ENCODE measurements around the gene GAGE12C. TPM values are rescaled to one million over a fixed set of nuclear protein-coding genes. Genes with fewer than 3 reads are reported as not detected.
"Not testable (repeated sequence)": the region's sequence is repeated elsewhere in the genome, so short reads cannot be mapped to it uniquely, and the experiment has no call there.

The GAGE12C gene
- not detected in 3 replicates for total RNA-seq
- long read RNA-seq = 0 reads

GRCh38 chrX:49531877-49532276 is at the start of gene GAGE12C:
GAGE12C (plus strand) TSS chrX:49532177; CDS start chrX:49533332, 1,155 bp downstream.
- not testable (repeated sequence) for DNase-seq (ENCODE audit: low spot score); H3K36me3 Mint-ChIP-seq (ENCODE audit: low read depth); H3K4me3 Mint-ChIP-seq (ENCODE audit: unreplicated experiment); H3K9me3 Mint-ChIP-seq (ENCODE audit: low read depth); H3K27ac Mint-ChIP-seq (ENCODE audit: unreplicated experiment); H3K4me1 Mint-ChIP-seq (ENCODE audit: low read depth); H3K27me3 Mint-ChIP-seq (ENCODE audit: low read depth)

GRCh38 chrX:49541433-49541832 is 9.5 kb downstream of the GAGE12C start, which contains the start of gene GAGE12D:
GAGE12D (plus strand) TSS chrX:49541733; CDS start chrX:49542888, 1,155 bp downstream.
- H3K27me3 Mint-ChIP-seq (ENCODE audit: low read depth); DNase-seq (ENCODE audit: low spot score); H3K4me3 Mint-ChIP-seq (ENCODE audit: unreplicated experiment); H3K27ac Mint-ChIP-seq (ENCODE audit: unreplicated experiment); H3K9me3 Mint-ChIP-seq (ENCODE audit: low read depth); H3K4me1 Mint-ChIP-seq (ENCODE audit: low read depth); H3K36me3 Mint-ChIP-seq (ENCODE audit: low read depth): not testable (repeated sequence)

- not testable (repeated sequence) for H3K9me3 Mint-ChIP-seq (ENCODE audit: low read depth); H3K27me3 Mint-ChIP-seq (ENCODE audit: low read depth); DNase-seq (ENCODE audit: low spot score); H3K4me3 Mint-ChIP-seq (ENCODE audit: unreplicated experiment); H3K36me3 Mint-ChIP-seq (ENCODE audit: low read depth); H3K27ac Mint-ChIP-seq (ENCODE audit: unreplicated experiment); H3K4me1 Mint-ChIP-seq (ENCODE audit: low read depth)
Observed at GRCh38 chrX:49550989-49551388, 19.0 kb downstream of the GAGE12C start, which contains the start of gene GAGE12E. GAGE12E (plus strand) TSS chrX:49551289; CDS start chrX:49552444, 1,155 bp downstream.

GRCh38 chrX:49560542-49560941 is 28.6 kb downstream of the GAGE12C start, which contains the start of gene GAGE12F:
GAGE12F (plus strand) TSS chrX:49560842; CDS start chrX:49561997, 1,155 bp downstream.
- not testable (repeated sequence) for H3K36me3 Mint-ChIP-seq (ENCODE audit: low read depth); H3K4me1 Mint-ChIP-seq (ENCODE audit: low read depth); H3K27me3 Mint-ChIP-seq (ENCODE audit: low read depth); H3K4me3 Mint-ChIP-seq (ENCODE audit: unreplicated experiment); H3K9me3 Mint-ChIP-seq (ENCODE audit: low read depth); H3K27ac Mint-ChIP-seq (ENCODE audit: unreplicated experiment); DNase-seq (ENCODE audit: low spot score)

- H3K9me3 Mint-ChIP-seq (ENCODE audit: low read depth); H3K27ac Mint-ChIP-seq (ENCODE audit: unreplicated experiment); H3K36me3 Mint-ChIP-seq (ENCODE audit: low read depth); H3K4me1 Mint-ChIP-seq (ENCODE audit: low read depth); DNase-seq (ENCODE audit: low spot score); H3K4me3 Mint-ChIP-seq (ENCODE audit: unreplicated experiment); H3K27me3 Mint-ChIP-seq (ENCODE audit: low read depth): not testable (repeated sequence)
Observed at GRCh38 chrX:49568728-49569127, 36.8 kb downstream of the GAGE12C start.

GRCh38 chrX:49569152-49569551 is 37.2 kb downstream of the GAGE12C start:
- not testable (repeated sequence) for H3K27ac Mint-ChIP-seq (ENCODE audit: unreplicated experiment); H3K9me3 Mint-ChIP-seq (ENCODE audit: low read depth); H3K27me3 Mint-ChIP-seq (ENCODE audit: low read depth); DNase-seq (ENCODE audit: low spot score); H3K4me3 Mint-ChIP-seq (ENCODE audit: unreplicated experiment); H3K4me1 Mint-ChIP-seq (ENCODE audit: low read depth); H3K36me3 Mint-ChIP-seq (ENCODE audit: low read depth)

GRCh38 chrX:49570100-49570499 is 38.1 kb downstream of the GAGE12C start, which contains the start of gene GAGE12G:
GAGE12G (plus strand) TSS chrX:49570400; CDS start chrX:49571555, 1,155 bp downstream.
- H3K36me3 Mint-ChIP-seq (ENCODE audit: low read depth); H3K27ac Mint-ChIP-seq (ENCODE audit: unreplicated experiment); DNase-seq (ENCODE audit: low spot score); H3K27me3 Mint-ChIP-seq (ENCODE audit: low read depth); H3K4me1 Mint-ChIP-seq (ENCODE audit: low read depth); H3K4me3 Mint-ChIP-seq (ENCODE audit: unreplicated experiment); H3K9me3 Mint-ChIP-seq (ENCODE audit: low read depth): not testable (repeated sequence)

GRCh38 chrX:49579649-49580048 is 47.7 kb downstream of the GAGE12C start, which contains the start of gene GAGE12H:
GAGE12H (plus strand) TSS chrX:49579949; CDS start chrX:49581104, 1,155 bp downstream.
- DNase-seq (ENCODE audit: low spot score); H3K27ac Mint-ChIP-seq (ENCODE audit: unreplicated experiment); H3K4me1 Mint-ChIP-seq (ENCODE audit: low read depth); H3K4me3 Mint-ChIP-seq (ENCODE audit: unreplicated experiment); H3K9me3 Mint-ChIP-seq (ENCODE audit: low read depth); H3K27me3 Mint-ChIP-seq (ENCODE audit: low read depth); H3K36me3 Mint-ChIP-seq (ENCODE audit: low read depth): not testable (repeated sequence)

Other genes starting within 250 kb of the GAGE12C start
- not detected in 3 replicates for gene GAGE10, start 228.5 kb upstream of the GAGE12C start, total RNA-seq
- gene GAGE12J, start 210.1 kb upstream of the GAGE12C start, total RNA-seq = not detected in 3 replicates
- not detected in 3 replicates for gene GAGE13, start 200.6 kb upstream of the GAGE12C start, total RNA-seq
- gene GAGE12D, start 9.6 kb downstream of the GAGE12C start, total RNA-seq = not detected in 3 replicates
- gene GAGE12E, start 19.1 kb downstream of the GAGE12C start, total RNA-seq = not detected in 3 replicates
- gene GAGE12F, start 28.7 kb downstream of the GAGE12C start, total RNA-seq = not detected in 3 replicates
- not detected in 3 replicates for gene GAGE12G, start 38.2 kb downstream of the GAGE12C start, total RNA-seq
- gene GAGE12H, start 47.8 kb downstream of the GAGE12C start, total RNA-seq = not detected in 3 replicates
- not detected in 3 replicates for gene GAGE2A, start 57.3 kb downstream of the GAGE12C start, total RNA-seq
- gene GAGE1, start 66.8 kb downstream of the GAGE12C start, total RNA-seq = not detected in 3 replicates
- gene PAGE1, start 163.8 kb downstream of the GAGE12C start, total RNA-seq = not detected in 3 replicates